Fibroblast of pulmonary artery (primary cell): ENCODE results near the gene MYO5C.

ENCODE experiments used
- DNase-seq: peaks from one replicate; pipeline ENCODE4 v3.0.0-alpha.2; 2010; ENCODE audit warnings: low read depth
- H3K4me3 ChIP-seq: replicated peaks from 2 replicates; pipeline ENCODE4 v1.5.1; 2011; ENCODE audit warnings: low read depth, mild to moderate bottlenecking, control low read depth, low read length, moderate library complexity
- TF ChIP-seq, protein P1 (sequence below): IDR thresholded peaks from 2 replicates; pipeline ENCODE4 v1.5.1; 2011; ENCODE audit warnings: mild to moderate bottlenecking, control low read depth, low read length, inconsistent platforms; ENCODE audit errors: missing control alignments

Gene MYO5C

GRCh38 chr15:52214553-52214952, 81.1 kb downstream of the MYO5C start:
- H3K4me3 ChIP-seq, result no peak overlapping the region
- TF ChIP-seq, protein P1, sequence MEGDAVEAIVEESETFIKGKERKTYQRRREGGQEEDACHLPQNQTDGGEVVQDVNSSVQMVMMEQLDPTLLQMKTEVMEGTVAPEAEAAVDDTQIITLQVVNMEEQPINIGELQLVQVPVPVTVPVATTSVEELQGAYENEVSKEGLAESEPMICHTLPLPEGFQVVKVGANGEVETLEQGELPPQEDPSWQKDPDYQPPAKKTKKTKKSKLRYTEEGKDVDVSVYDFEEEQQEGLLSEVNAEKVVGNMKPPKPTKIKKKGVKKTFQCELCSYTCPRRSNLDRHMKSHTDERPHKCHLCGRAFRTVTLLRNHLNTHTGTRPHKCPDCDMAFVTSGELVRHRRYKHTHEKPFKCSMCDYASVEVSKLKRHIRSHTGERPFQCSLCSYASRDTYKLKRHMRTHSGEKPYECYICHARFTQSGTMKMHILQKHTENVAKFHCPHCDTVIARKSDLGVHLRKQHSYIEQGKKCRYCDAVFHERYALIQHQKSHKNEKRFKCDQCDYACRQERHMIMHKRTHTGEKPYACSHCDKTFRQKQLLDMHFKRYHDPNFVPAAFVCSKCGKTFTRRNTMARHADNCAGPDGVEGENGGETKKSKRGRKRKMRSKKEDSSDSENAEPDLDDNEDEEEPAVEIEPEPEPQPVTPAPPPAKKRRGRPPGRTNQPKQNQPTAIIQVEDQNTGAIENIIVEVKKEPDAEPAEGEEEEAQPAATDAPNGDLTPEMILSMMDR, result no peak
- no peak for DNase-seq

- TF ChIP-seq, protein P1, result no peak
- no peak for DNase-seq
- no peak overlapping the region for H3K4me3 ChIP-seq
These were observed 82.4 kb downstream of the MYO5C start for GRCh38 chr15:52213206-52213605.

GRCh38 chr15:52208306-52208946, 87.2 kb downstream of the MYO5C start:
- no peak overlapping the region for H3K4me3 ChIP-seq
- peak; percentile 81 for DNase-seq
- TF ChIP-seq, protein P1, result peak; percentile 87

- H3K4me3 ChIP-seq, result no peak overlapping the region
- DNase-seq, result no peak
- TF ChIP-seq, protein P1, result no peak
These were observed 88.4 kb downstream of the MYO5C start for GRCh38 chr15:52207191-52207590.

GRCh38 chr15:52206446-52206845, 89.2 kb downstream of the MYO5C start:
- H3K4me3 ChIP-seq, result no peak overlapping the region
- TF ChIP-seq, protein P1, result no peak
- no peak for DNase-seq

- TF ChIP-seq, protein P1, result no peak
- H3K4me3 ChIP-seq, result no peak overlapping the region
- no peak for DNase-seq
These were observed 90.9 kb downstream of the MYO5C start for GRCh38 chr15:52204657-52205056.

GRCh38 chr15:52200831-52201365, 94.7 kb downstream of the MYO5C start:
- TF ChIP-seq, protein P1, result no peak

More at GRCh38 chr15:52200831-52201365, 94.7 kb downstream of the MYO5C start:
- no peak overlapping the region for H3K4me3 ChIP-seq
- DNase-seq, result peak; percentile 32
